ENCODE results near the gene TAF10.

TAF10 gene

DNA sequence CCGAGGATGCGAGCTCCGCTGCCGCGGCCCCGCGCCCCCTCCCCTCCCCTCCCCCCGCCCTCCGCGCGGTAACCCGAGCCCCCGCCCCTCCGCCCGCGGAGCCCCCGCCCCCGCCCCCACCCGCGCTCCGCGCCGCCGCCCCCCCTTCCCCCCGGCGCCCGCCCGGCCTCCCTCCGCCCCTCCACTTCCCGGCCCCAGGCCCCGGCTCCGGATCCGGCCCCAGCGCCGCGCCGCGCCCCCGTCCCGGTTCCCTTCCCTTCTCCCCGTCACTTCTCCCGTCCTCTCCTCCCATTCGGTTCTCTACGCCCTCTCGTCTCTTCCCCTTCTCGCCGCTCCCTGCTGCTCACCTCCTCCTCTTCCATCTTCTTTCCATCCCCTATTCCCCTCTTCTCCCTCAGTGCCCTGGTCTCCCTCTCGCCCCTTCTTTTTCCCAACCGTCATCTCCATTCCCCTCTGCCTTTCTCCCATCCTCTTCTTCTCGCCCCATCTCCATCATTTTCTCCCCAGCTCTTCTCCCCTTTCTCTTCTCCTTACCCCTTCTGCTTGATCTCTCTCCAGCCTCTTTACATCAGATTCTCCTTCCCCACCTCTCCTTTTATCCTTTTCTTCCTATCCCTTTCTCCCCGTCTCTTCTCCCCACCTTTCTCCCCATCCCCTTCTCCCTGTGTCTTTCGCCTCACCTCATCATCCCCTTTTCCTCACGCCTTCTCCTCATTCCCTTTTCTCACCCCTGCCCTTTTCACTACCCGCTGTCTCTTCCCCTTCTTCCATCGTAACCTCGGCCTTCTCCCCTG, 44.0 kb upstream of the TAF10 start, which contains the start of gene DCHS1:
Gene DCHS1 (minus strand): TSS at position 20 of the 794 bp plus-strand sequence. CDS start 14,196 bp downstream, outside the sequence.
- no peak for DNase-seq (ENCODE audit: low spot score)
- no peak within 1 kb of the TSS for H3K27ac ChIP-seq
- TF ChIP-seq, protein P1, sequence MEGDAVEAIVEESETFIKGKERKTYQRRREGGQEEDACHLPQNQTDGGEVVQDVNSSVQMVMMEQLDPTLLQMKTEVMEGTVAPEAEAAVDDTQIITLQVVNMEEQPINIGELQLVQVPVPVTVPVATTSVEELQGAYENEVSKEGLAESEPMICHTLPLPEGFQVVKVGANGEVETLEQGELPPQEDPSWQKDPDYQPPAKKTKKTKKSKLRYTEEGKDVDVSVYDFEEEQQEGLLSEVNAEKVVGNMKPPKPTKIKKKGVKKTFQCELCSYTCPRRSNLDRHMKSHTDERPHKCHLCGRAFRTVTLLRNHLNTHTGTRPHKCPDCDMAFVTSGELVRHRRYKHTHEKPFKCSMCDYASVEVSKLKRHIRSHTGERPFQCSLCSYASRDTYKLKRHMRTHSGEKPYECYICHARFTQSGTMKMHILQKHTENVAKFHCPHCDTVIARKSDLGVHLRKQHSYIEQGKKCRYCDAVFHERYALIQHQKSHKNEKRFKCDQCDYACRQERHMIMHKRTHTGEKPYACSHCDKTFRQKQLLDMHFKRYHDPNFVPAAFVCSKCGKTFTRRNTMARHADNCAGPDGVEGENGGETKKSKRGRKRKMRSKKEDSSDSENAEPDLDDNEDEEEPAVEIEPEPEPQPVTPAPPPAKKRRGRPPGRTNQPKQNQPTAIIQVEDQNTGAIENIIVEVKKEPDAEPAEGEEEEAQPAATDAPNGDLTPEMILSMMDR (conservative IDR thresholded peaks at IDR 0.05; ENCODE audit: low read depth): no peak
- ChIA-PET CTCF (no interaction called here), POLR2A (ENCODE audit: low non-redundant PET) (no interaction called here)

DNA sequence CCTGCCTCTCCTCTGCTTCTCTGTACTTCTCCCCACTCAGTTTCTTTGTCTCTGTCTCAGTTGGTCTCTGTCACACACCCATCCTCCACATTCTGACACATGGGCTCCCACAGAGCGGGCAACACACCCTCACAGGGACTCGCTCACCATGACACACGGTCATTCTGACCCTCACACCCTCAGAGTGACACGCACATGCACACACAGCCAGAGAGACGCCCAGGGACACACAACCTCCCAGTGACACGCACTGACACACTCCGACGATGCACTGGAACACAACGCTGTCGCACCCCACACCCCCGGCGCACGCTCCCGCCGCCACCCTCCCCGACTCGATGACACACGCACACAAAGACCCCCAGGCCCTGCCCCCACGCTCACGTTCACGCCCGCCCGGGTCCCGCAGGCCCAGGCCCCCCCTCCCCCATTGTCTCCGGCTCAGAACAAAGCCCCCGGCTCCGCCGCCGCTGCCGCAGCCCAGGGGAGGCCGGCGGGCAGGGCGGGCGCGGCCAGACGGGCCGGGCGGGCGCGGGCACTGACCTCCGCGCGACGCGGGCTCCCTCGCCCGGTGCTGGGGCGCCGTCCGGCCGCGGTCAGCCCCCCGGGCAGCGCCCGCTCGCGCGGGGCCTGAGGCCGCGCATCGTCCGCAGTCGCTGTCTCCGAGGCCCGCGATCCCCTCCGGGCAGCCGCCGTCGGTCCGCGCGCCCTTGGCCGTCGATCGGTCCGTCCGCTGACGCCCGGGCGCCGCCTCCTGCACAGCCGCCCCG, 43.2 kb upstream of the TAF10 start:
- CTCF ChIA-PET: no interaction called here
- no peak overlapping the region for H3K27ac ChIP-seq
- POLR2A ChIA-PET (ENCODE audit: low non-redundant PET): no interaction called here
- TF ChIP-seq, protein P1 (conservative IDR thresholded peaks at IDR 0.05; ENCODE audit: low read depth): no peak
- DNase-seq (ENCODE audit: low spot score): no peak

DNA sequence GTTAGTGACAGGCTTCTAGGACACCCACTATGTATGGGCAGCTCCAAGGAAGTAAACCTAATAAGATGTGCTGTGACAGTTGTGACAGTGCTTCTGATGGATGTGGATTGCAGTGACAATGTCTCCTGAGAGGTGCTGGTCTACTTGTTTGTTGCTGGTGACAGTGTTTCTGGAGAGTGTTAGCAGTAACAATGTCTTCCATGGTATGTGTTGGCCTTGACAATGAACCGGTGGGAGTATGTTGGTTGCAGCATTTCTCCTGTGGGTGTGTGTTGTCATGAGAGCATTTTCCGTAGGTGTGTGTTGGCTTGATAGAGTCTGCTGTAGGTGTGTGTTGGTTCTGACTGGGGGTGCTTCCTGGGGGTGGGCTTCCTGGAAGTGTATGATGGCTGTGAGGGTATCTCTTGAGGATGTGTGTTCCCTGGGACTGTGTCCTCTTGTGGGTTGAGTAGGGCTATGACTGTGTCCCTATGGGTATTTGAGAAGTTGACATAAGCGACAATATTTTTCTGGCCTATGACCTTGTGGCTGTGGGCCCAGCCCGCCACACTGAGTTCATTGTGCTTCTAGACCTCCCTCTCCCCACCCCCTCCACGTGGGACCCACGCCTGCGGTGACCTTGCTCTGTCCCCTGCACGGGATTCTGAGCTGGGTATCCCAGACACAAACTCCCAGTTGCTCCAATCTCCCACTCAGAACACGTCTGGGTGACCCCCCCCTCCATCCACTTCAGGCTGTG, 42.4 kb upstream of the TAF10 start:
- H3K27ac ChIP-seq: no peak overlapping the region
- no peak for DNase-seq (ENCODE audit: low spot score)
- TF ChIP-seq, protein P1 (conservative IDR thresholded peaks at IDR 0.05; ENCODE audit: low read depth): no peak
- CTCF ChIA-PET: no interaction called here
- POLR2A ChIA-PET (ENCODE audit: low non-redundant PET): no interaction called here

DNA sequence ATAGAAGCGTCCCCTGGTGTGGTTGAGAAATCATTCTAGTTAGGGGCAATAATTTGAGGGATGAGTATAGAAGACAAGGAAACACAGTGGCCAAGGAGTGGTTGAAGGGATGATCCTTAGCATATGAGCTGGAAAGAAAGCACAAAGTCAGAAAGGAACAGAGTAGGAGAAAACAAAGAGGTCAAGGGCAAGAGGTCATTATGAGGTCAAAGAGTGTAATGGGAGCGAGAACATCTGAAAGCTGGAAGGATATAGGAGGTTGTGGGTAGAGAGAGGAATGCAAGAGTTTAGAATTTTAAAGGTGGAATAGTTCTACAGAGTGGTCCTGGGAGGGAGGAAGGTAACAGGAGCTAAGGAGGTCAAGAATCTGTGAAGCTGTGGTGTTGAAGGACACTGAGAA, 41.6 kb upstream of the TAF10 start:
- ChIA-PET CTCF (no interaction called here), POLR2A (ENCODE audit: low non-redundant PET) (no interaction called here)
- H3K27ac ChIP-seq: no peak overlapping the region
- DNase-seq (ENCODE audit: low spot score): no peak
- TF ChIP-seq, protein P1 (conservative IDR thresholded peaks at IDR 0.05; ENCODE audit: low read depth): no peak

DNA sequence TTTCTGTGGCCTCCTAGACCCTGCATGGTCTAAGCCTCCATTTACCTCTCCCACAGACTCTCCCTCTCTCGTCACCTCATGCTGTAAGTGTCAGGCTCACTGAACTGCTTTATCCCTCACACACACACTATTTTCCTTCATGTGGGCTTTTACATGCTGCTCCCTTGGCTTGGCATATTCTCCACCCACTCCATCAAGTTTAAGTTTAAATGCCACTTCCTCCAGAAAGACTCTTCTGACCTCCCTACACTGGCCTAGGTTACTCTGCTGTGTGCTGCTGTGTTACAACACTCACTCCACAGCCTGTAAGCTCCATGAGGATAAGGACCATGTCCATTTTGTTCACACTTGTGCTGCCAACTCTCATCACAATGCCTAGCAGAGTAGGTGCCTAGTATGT, 41.1 kb upstream of the TAF10 start:
- no peak overlapping the region for H3K27ac ChIP-seq
- POLR2A ChIA-PET (ENCODE audit: low non-redundant PET): no interaction called here
- TF ChIP-seq, protein P1 (conservative IDR thresholded peaks at IDR 0.05; ENCODE audit: low read depth): no peak
- DNase-seq (ENCODE audit: low spot score): no peak
- CTCF ChIA-PET: no interaction called here

DNA sequence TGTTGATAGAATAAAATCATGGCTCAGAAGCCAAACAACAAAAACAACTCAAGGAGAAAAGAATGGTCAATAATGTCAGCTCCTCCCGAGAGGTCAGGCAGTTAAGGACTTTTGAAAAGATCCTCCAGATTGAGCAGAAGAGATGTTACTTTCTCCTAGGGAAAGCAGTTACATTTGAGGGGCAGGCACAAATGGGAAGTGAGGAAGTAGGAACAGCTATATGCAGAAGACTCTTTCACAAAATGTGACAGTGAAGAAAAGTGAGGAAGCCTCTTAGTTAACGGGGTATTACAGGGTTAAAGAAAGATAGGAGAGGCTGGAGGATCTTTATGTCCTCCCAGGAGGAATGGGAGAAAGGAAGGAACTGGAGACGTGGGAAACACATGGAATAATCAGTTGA, 40.2 kb upstream of the TAF10 start:
- ChIA-PET POLR2A (ENCODE audit: low non-redundant PET) (no interaction called here), CTCF (no interaction called here)
- TF ChIP-seq, protein P1 (conservative IDR thresholded peaks at IDR 0.05; ENCODE audit: low read depth): no peak
- no peak for DNase-seq (ENCODE audit: low spot score)
- no peak overlapping the region for H3K27ac ChIP-seq
